ENCODE results near the gene TENM4.

The TENM4 gene

DNA sequence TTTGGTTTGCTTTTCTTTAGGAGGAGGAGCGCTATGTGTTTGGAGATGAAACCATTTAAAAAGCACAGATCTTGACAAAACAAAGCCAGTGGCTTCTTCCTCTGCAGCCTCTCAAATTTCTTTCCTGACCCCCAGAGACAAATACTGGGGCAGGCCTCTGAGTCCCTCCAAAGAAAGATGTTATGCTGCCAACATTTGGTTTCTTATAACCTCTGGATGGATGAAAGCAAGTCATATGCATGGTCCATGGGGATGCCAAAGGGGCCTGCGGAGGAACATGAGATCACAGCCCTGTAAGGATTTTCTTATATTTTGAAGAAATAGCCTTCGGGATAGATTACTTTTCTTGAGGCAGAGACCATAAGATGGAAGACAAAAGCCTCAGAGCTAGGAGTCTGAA, 179.1 kb downstream of the TENM4 start:
- no peak overlapping the region for H3K4me3 ChIP-seq (ENCODE audit: control insufficient read depth, low read depth, low read length)
- TF ChIP-seq CTCF (IDR thresholded peaks at IDR 0.05; ENCODE audit: control insufficient read depth, insufficient read depth, low read depth, low read length, missing control alignments), result no peak
- DNase-seq (ENCODE audit: low read depth), result no peak

DNA sequence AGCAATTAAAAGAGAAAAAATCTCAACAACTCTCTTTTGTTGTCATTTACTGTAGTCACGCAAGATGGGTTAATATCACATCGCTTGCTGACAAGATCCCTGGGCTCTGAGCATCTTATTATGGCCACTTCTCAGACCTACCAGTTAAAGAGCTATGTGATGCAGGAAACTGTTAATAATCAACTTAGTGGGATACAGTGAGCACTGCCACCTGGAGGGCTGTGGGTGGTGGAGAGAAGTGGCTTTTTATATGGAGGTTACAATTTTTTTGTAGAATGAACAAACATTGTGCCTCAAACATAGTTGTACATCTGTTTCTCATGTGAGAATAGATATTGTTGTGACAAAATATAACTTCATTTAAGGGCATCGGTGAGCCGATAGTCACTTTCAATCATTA, 181.0 kb downstream of the TENM4 start:
- no peak for DNase-seq (ENCODE audit: low read depth)
- no peak overlapping the region for H3K4me3 ChIP-seq (ENCODE audit: control insufficient read depth, low read depth, low read length)
- TF ChIP-seq CTCF (IDR thresholded peaks at IDR 0.05; ENCODE audit: control insufficient read depth, insufficient read depth, low read depth, low read length, missing control alignments), result no peak

- H3K4me3 ChIP-seq (ENCODE audit: control insufficient read depth, low read depth, low read length), result no peak overlapping the region
- no peak for DNase-seq (ENCODE audit: low read depth)
- TF ChIP-seq CTCF (IDR thresholded peaks at IDR 0.05; ENCODE audit: control insufficient read depth, insufficient read depth, low read depth, low read length, missing control alignments), result no peak
Observed at GRCh38 chr11:79258576-79258975, 182.3 kb downstream of the TENM4 start.

DNA sequence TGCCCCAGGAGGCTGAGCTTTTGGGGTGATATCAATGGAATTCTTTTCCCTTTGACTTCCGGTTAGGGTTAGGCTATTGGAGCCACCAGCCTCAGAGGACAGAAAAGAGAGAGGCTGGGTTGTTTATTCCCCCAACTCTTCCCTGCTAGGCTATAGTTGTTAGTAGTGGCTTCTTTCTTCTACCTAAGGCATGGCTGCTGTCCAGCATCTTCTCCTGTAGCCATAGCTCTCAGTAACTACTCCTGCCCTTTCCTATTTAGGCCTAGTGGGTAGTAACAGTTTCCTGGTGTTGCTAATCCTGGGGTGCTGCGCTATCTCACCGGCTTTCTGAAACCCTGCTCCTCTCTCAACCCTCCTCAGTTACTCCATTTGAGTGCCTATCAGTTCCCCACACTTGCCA, 184.9 kb downstream of the TENM4 start:
- H3K4me3 ChIP-seq (ENCODE audit: control insufficient read depth, low read depth, low read length), result no peak overlapping the region
- TF ChIP-seq CTCF (IDR thresholded peaks at IDR 0.05; ENCODE audit: control insufficient read depth, insufficient read depth, low read depth, low read length, missing control alignments), result no peak
- DNase-seq (ENCODE audit: low read depth), result no peak

- no peak for DNase-seq (ENCODE audit: low read depth)
- H3K4me3 ChIP-seq (ENCODE audit: control insufficient read depth, low read depth, low read length), result no peak overlapping the region
- TF ChIP-seq CTCF (IDR thresholded peaks at IDR 0.05; ENCODE audit: control insufficient read depth, insufficient read depth, low read depth, low read length, missing control alignments), result no peak
Observed at GRCh38 chr11:79253280-79253679, 187.6 kb downstream of the TENM4 start.

- TF ChIP-seq CTCF (IDR thresholded peaks at IDR 0.05; ENCODE audit: control insufficient read depth, insufficient read depth, low read depth, low read length, missing control alignments), result no peak
- H3K4me3 ChIP-seq (ENCODE audit: control insufficient read depth, low read depth, low read length), result no peak overlapping the region
- no peak for DNase-seq (ENCODE audit: low read depth)
Observed at GRCh38 chr11:79249295-79249993, 191.4 kb downstream of the TENM4 start.
